Superior temporal gyrus (tissue), 1 donor: ENCODE data around the gene PLCZ1.

Source experiments
- DNase-seq: peaks from one replicate; pipeline ENCODE4 v3.0.0-alpha.2; 2016; ENCODE audit errors: extremely low spot score

Gene PLCZ1

GRCh38 chr12:18634382-18634781, 103.4 kb downstream of the PLCZ1 start:
- DNase-seq = no peak
